Stomach (tissue), 4 donors: ENCODE measurements around the gene DIS3L.

ENCODE experiments used
- EP300 ChIP-seq: sonication (generic); formaldehyde crosslinking; IDR thresholded peaks from one replicate; pipeline ENCODE4 v1.6.1; 2017; ENCODE audit warnings: antibody characterized with exemption
- TF ChIP-seq, protein P1 (sequence below), 7 experiments: fragments of 450-650 bp in 4 of 7; fragments of 200-600 bp in 3 of 7; sonication (generic) in 3 of 7; IDR thresholded peaks; one replicate each; pipeline ENCODE4 v1.5.1; 2016 to 2019; ENCODE audit warnings: antibody characterized with exemption in 7 of 7, control low read depth in 2 of 7, mild to moderate bottlenecking in 1 of 7

DNA sequence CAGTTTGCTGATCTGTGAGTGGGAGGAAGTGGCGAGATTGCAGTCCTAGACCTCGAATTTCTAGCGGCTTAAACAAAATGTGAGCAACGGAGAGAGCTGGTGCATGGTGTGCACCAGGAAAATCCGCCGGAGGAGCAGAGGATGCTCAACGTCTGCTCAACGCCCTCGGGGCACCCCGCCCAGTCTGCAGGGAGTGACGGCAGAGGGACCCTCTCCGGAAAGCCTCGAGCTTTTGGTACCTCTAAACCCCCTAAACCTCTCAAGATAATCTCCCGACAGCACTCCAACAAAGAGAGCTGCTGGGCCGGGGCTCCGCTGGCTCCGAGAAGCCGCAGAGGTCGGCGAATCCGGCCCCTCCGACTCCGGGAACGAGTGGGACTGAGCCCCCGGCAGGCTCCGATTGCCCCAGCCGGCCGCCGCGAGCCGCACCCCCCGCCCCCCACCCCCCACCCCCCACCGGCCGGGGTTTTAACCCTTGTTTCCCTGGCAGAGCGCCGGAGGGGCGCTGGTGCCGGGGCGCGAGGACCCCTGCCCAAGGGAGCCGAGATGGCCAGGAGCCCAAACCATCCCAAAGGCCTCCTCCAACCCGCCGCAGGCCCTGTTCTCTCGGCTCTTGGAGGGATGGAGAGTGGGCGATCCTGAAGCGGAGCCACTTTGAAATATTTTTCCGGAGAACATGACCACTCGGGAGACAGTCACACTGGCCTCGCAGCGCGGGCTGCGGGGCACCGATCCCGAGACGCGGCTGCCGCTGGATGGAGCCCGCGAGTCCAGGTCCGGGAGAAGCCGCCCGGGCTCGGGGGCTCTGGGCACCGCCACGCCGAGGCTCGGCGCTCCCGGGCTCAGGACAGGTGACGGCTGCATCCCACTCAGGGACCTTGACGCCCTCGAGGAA, 41.3 kb upstream of the DIS3L start:
- TF ChIP-seq, protein P1, sequence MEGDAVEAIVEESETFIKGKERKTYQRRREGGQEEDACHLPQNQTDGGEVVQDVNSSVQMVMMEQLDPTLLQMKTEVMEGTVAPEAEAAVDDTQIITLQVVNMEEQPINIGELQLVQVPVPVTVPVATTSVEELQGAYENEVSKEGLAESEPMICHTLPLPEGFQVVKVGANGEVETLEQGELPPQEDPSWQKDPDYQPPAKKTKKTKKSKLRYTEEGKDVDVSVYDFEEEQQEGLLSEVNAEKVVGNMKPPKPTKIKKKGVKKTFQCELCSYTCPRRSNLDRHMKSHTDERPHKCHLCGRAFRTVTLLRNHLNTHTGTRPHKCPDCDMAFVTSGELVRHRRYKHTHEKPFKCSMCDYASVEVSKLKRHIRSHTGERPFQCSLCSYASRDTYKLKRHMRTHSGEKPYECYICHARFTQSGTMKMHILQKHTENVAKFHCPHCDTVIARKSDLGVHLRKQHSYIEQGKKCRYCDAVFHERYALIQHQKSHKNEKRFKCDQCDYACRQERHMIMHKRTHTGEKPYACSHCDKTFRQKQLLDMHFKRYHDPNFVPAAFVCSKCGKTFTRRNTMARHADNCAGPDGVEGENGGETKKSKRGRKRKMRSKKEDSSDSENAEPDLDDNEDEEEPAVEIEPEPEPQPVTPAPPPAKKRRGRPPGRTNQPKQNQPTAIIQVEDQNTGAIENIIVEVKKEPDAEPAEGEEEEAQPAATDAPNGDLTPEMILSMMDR (IDR thresholded peaks at IDR 0.05): peak in 5 of 7 experiments; percentile 17 to 69 (median 57)
- no peak for TF ChIP-seq EP300
